Type B pancreatic cell (in vitro differentiated cells): Measurements from ENCODE around the gene VWA5A. TPM values are rescaled to one million over a fixed set of nuclear protein-coding genes. Genes with fewer than 3 reads are reported as not detected.

Source experiments
- DNase-seq: peaks from one replicate; pipeline ENCODE4 v3.0.0; 2021; ENCODE audit warnings: mixed read lengths; ENCODE audit not compliant: unreplicated experiment; ENCODE audit errors: extremely low spot score
- H3K27ac Mint-ChIP-seq: 2 replicates; pipeline ENCODE4 v1.8.0; 2021; ENCODE audit warnings: mild to moderate bottlenecking, mixed read lengths
- H3K27me3 Mint-ChIP-seq: 2 replicates; pipeline ENCODE4 v1.8.0; 2021; ENCODE audit warnings: mixed read lengths
- H3K36me3 Mint-ChIP-seq: 2 replicates; pipeline ENCODE4 v1.8.0; 2021; ENCODE audit warnings: mixed read lengths
- H3K4me1 Mint-ChIP-seq: one replicate; pipeline ENCODE4 v1.8.0; 2021; ENCODE audit warnings: mixed read lengths; ENCODE audit not compliant: unreplicated experiment
- H3K4me3 Mint-ChIP-seq: 2 replicates; pipeline ENCODE4 v1.8.0; 2021; ENCODE audit warnings: mild to moderate bottlenecking, mixed read lengths
- H3K9me3 Mint-ChIP-seq: 2 replicates; pipeline ENCODE4 v1.8.0; 2021; ENCODE audit warnings: mixed read lengths
- CTCF ChIP-seq: fragments of 200-600 bp; sonication (generic); conservative IDR thresholded peaks from 2 replicates; pipeline ENCODE4 v1.5.0; 2021; ENCODE audit warnings: antibody characterized with exemption, mild to moderate bottlenecking
- long read RNA-seq: library from polyadenylated mRNA; unstranded; transcript quantifications from one replicate; pipeline ENCODE4 v2.0.0, GENCODE V29; 2020
- total RNA-seq: library from RNA; stranded (reverse); gene quantifications from 2 replicates; pipeline ENCODE4 v1.2.1, GENCODE V29; 2021; ENCODE audit warnings: low replicate concordance

Gene VWA5A, protein sequence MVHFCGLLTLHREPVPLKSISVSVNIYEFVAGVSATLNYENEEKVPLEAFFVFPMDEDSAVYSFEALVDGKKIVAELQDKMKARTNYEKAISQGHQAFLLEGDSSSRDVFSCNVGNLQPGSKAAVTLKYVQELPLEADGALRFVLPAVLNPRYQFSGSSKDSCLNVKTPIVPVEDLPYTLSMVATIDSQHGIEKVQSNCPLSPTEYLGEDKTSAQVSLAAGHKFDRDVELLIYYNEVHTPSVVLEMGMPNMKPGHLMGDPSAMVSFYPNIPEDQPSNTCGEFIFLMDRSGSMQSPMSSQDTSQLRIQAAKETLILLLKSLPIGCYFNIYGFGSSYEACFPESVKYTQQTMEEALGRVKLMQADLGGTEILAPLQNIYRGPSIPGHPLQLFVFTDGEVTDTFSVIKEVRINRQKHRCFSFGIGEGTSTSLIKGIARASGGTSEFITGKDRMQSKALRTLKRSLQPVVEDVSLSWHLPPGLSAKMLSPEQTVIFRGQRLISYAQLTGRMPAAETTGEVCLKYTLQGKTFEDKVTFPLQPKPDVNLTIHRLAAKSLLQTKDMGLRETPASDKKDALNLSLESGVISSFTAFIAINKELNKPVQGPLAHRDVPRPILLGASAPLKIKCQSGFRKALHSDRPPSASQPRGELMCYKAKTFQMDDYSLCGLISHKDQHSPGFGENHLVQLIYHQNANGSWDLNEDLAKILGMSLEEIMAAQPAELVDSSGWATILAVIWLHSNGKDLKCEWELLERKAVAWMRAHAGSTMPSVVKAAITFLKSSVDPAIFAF
- 29.7 and 42.9 TPM in 2 replicates for total RNA-seq
- long read RNA-seq, full-length matches to known transcripts: 174 of 221 reads
- long read RNA-seq, partial matches to known transcripts: 22 of 221 reads
- long read RNA-seq, other reads (novel, unspliced or antisense): 25 of 221 reads

GRCh38 chr11:124114942-124115781 is at the start of gene VWA5A:
TSS of gene VWA5A (plus strand) at chr11:124115450. CDS start at chr11:124117512, 2,062 bp downstream.
- Mint-ChIP-seq H3K27ac (peak within 1 kb of the TSS; percentile 30), H3K36me3 (peaks cover 8% of the 10 kb centered on the region), H3K4me3 (peak within 1 kb of the TSS; percentile 93), H3K9me3 (no peaks in the 10 kb centered on the region), H3K4me1 (peaks cover 14% of the 10 kb centered on the region), H3K27me3 (no peaks in the 10 kb centered on the region)
- DNase-seq: no peak
- no peak for TF ChIP-seq CTCF

- Mint-ChIP-seq H3K4me1 (peaks cover 4% of the 10 kb centered on the region), H3K9me3 (no peaks in the 10 kb centered on the region), H3K27me3 (peaks cover 34% of the 10 kb centered on the region), H3K36me3 (no peaks in the 10 kb centered on the region), H3K27ac (no peak overlapping the region), H3K4me3 (no peak overlapping the region)
- no peak for DNase-seq
- TF ChIP-seq CTCF: no peak
These were observed 46.6 kb upstream of the VWA5A start for GRCh38 chr11:124068601-124069110.

- H3K4me3 Mint-ChIP-seq: peak overlapping the region; percentile 79
- TF ChIP-seq CTCF: peak; percentile 71
- H3K27ac Mint-ChIP-seq: no peak overlapping the region
- DNase-seq: no peak
- H3K9me3 Mint-ChIP-seq: no peaks in the 10 kb centered on the region
- H3K27me3 Mint-ChIP-seq: peaks cover 34% of the 10 kb centered on the region
- no peaks in the 10 kb centered on the region for H3K36me3 Mint-ChIP-seq
- H3K4me1 Mint-ChIP-seq: peaks cover 4% of the 10 kb centered on the region
These were observed 45.5 kb upstream of the VWA5A start for GRCh38 chr11:124069429-124070401.

DNA sequence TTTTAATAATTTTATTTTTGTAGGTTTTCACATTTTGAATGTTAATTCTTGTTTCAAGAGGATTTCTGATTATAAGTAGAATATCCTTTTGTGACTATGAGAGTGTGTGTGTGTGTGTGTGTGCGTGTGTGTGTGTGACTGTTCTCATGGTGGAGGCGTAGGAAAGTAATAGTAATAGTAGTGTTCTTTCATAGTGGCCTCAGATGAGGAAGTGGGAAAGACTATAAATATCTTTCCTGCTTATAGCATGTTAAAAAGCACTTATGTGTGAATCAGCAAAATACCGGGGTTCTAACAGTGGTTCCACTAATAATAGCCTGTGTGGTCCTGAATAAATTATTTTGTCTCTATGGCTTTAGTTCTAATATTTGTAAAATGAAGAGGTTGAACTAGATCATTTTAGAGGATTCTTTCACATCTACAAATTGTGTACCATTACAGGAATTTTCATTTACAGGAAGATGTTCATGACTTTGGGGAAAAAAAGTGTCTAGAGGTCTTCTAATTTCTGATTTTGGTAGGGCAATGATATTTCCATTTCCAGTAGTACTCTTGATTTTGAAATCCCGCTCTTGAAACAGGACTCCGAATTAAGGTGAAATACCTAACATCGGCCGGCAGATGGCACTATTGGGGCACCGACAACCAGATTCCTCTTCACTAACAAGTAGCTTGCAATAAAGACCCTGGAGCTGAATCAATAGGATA is 44.2 kb upstream of the VWA5A start:
- TF ChIP-seq CTCF: peak; percentile 91
- no peaks in the 10 kb centered on the region for H3K9me3 Mint-ChIP-seq
- H3K27me3 Mint-ChIP-seq: peaks cover 32% of the 10 kb centered on the region
- peaks cover 4% of the 10 kb centered on the region for H3K4me1 Mint-ChIP-seq
- H3K27ac Mint-ChIP-seq: no peak overlapping the region
- DNase-seq: no peak
- H3K4me3 Mint-ChIP-seq: no peak overlapping the region
- no peaks in the 10 kb centered on the region for H3K36me3 Mint-ChIP-seq
